HEK293 (cell line): ENCODE measurements around the gene AIFM3.

ENCODE experiments used
- CTCF ChIP-seq: fragments of 450-650 bp; formaldehyde crosslinking; IDR thresholded peaks from 2 replicates; pipeline ENCODE4 v1.5.1; 2016; ENCODE audit warnings: missing biosample characterization, missing genetic modification characterization
- ZBTB8A ChIP-seq: fragments of 450-650 bp; formaldehyde crosslinking; IDR thresholded peaks from 2 replicates; pipeline ENCODE4 v1.5.1; 2016; ENCODE audit warnings: missing biosample characterization, missing genetic modification characterization

GRCh38 chr22:20966883-20967696 lies at the start of gene AIFM3:
- TF ChIP-seq ZBTB8A (tag by site-specific recombination) (no peak), CTCF (tag by site-specific recombination) (no peak)
